ENCODE measurements around the gene SP6.

The SP6 gene

DNA sequence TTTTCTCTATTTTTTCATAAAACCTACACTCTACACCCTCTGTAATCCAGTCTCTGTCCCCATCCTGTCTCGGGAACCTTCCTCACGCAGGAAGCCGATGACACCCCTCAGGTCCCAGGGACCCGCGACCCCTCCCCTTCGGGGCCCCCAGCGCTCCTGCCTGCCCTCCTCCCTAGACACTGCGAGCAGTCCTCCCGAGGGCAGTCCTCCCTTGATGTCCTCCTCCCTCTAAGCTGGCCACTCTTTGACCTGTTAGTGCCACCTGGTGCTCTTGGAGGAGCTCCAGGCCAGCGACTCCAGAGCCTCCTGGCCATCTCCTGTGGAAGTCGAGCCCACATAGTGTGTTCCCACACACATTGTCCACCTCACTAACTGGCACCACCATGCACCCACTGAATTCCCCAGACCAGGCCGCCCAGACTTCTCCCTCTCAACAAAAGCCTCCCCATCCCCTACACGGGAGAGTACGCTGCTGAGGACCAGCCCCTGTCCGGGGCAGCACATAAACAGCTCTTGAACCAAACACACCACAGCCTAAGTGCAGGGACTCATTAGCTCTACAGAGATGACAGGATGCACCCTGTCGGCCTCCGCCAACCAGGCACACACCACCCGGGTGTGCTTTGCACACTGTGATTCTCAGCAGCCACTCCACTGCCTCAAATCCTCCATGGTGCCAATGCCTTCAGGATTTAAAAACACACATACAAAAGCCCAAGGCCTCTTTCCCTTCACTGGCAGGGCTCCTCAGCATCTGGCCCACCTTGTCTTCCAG, 38.6 kb downstream of the SP6 start:
- DNase-seq (ENCODE audit: low read depth in 2 of 2, low spot score in 1 of 2) = no peak

DNA sequence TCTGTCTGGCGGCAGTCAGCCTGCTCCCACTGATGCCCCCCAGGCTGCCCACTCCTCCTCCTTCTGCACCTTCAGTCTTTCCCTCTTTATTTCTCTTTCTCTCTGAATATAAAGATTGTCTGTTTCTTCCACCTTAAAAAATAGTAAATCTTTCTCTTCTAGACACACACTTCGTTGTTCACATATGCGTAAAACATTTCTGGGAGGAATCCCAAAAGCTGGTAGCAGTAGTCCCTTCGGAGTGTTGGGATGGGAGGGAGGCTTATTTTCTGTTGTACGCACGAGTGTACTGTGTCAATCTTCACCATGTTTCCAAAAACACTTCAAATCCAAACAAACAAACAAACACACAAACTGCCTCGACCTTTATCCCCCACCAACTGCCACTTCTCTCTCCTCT, 39.3 kb downstream of the SP6 start:
- DNase-seq (ENCODE audit: low read depth in 2 of 2, low spot score in 1 of 2) = no peak

DNA sequence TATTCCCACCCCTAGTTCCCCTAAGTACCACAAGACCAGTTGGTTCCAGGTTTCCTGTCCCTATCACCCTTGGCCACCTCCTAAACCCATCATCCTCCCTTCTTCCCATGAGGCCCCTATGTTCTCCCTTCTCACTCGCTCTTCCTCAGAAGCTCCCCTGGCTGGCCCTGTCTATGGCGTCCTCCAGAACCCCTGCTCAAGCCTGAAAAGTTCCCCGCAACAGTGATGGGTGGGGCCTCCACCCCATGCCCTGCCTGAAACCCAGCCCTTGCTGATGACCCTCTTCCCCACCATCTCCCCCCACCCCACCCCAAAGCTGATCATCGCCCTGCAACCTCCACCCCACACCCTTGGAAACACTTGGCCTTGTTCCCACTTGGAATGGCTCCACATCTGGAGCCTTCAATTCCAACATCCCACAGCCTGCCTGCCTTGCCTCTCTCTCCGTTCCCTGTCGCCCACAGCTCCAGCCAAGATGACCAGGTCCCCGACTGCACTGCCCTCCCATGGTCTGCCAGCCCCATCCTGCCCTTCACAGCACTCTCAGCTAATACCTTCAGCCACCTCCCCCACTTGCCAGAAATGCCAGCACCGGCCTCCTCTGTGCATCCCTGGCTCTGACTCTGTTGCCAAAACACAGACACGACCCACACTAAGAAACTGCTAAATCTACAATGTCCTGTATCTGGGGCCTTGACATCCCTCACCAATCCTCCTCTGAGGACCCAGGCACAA, 39.9 kb downstream of the SP6 start:
- no peak for DNase-seq (ENCODE audit: low read depth in 2 of 2, low spot score in 1 of 2)

DNA sequence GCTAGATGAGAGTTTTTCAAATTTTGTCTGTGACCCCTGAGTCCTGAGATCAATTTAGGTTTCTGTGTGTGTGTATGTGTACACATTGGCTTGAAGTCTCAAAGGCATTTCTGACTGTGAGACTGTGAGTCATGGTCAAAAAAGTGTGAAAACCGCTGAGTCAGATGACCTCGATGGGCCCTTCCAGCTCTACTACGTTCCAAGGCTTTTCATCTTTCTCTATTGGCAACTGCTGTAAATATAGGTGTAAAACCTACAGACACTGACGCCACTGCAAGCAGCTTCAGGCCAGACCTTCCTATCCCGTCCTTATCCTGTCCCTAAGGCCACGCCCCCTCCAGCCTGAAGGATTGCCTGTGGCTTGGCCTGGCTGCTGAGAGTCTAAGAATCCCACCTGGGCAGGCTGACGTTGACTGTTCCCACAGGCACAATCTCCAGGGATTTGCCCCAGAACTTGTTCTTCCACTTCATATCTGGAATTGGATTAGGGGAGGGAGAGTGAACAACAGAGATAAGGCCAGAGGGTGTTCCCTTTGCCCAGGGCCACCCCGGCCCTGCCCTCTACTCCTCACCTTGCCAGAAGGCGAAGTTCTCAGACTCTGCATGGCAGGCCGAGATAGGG, 40.7 kb downstream of the SP6 start:
- no peak for DNase-seq (ENCODE audit: low read depth in 2 of 2, low spot score in 1 of 2)

DNA sequence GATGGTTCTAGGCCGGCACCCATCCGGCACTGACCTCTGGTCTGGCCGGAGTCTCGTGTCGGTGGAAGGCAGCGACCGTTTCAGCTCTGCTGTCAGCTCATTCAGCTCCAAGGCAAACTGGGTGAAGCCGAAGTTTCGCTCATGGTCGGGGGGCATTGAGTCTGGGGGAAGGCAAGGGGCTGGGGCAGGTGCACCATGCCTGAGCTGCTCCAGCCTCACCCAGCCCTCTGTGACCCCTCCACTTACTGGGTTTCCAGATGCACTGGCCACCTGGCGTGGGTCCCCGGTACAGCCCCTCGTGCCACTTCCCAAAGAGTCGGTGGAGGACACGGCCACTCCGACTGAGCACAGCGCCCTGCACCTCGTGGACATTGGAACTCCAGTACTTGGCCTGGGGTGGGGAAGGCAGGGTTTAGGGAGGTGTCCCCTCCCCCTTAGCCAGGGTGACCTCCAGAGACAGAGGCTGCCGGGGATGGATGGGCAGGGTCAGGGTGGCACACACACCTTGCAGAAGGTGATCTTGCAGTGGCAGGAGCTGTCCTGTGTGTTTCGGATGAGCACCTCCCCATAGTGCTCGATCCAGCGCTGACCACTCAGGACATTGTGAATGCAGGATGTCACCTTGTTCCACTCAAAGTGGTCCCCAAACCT, 42.0 kb downstream of the SP6 start:
- no peak for DNase-seq (ENCODE audit: low read depth in 2 of 2, low spot score in 1 of 2)

DNA sequence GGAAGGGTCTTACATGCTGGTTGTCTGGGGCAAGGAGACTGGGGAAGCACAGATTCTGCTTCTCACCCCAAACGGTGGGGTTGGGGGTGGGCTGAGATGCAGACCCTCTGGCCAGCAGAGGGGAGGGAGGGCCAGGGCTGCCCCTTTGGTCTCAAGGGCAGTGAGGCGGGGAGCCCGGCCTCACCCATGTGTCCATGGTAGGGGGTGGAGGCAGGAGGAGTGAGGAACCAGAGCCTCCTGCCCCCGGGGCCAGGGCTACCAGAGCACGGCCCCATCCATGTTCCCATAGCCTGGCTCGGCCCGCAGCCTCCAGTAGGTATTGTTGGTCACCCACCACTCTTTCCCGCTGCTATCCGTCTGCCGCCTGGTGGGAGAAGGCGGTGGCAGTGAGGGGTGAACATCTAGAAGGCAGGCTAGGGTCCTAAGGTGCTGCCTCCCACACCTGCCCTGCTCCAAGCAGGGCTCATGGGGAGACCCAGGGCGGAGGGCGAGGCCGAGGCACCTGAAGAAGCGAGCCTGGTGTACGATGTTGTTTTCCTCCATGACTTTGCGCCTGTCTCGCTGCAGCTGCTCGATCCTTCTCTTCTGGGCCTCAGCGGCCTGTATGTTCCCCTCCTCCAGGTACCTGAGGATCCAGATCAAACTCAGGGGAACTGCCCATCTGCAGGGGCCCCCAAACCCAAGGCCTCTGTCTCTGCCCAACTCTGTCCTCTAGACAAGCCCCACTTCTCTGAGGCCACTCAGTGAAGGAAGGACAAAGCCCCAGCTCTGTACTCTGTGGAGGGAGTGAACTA, 42.7 kb downstream of the SP6 start:
- no peak for DNase-seq (ENCODE audit: low read depth in 2 of 2, low spot score in 1 of 2)

DNA sequence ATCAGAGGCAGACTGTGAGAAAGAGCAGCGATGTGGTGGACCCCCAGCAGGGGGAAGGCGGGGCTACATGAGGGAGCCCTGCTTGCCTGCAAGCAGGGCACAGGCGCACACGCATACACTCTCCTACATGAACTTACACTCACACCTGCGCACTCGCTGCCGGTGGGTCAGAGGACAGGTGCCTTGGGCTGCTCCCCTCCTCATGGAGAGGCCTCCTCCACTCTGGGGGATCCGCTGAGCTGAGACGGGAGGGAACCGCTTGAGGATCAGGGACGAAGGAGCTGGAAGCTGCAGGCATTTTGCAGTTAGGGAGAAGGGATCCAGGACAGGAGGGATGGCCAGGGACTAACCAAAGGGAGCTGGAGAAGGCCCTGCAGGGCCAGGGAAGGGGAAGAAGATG, 43.5 kb downstream of the SP6 start:
- no peak for DNase-seq (ENCODE audit: low read depth in 2 of 2, low spot score in 1 of 2)

DNA sequence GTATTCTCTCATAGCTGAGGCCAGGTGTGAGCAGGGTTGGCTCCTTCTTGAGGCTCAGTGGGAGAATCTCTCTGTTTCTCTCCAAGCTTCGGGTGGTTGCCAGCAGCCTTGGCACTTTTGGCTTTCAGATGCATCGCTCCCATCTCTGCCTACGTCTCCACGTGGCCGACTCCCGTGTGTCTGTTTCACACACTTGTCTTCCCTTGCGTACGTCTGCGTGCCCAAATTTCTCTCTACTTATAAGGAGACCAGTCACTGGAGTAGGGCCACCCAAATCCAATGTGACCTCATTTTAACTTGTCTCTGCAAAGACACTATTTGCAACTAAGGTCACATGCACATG, 44.1 kb downstream of the SP6 start:
- DNase-seq (ENCODE audit: low read depth in 2 of 2, low spot score in 1 of 2) = no peak

DNA sequence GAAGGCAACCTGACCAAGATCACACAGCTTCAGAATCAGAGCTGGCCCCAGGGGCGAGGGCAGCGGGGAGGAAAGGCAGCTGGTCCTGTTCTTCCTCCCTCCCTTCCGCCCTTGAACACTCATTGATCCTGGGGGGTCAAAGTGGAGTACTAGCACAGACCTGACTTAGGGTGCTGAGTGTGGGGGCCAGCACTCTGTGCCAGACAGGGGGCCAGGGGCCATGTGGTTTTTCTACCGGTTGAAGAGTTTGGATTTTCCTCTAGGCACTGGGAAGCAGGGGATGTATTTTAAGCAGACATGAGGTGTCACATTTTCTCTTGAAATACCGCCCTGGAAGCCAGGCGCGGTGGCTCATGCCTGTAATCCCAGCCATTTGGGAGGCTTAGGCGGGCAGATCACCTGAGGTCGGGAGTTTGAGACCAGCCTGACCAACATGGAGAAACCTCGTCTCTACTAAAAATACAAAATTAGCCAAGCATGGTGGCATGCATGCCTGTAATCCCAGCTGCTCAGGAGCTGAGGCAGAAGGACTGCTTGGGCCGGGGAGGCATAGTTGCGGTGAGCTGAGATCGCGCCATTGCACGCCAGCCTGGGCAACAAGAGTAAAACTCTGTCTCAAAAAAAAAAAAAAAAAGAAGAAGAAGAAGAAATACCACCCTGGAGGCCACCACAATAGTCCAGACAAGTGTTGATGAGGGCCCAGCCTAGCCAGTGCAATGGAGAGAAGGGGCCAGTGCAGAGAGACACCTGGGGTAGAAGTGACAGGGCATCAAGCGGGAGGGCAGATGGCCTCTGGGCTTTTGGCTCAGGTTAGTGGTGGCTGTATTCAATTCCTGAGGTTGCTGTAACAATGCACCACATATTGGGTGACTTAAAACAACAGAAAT, 44.7 kb downstream of the SP6 start:
- DNase-seq (ENCODE audit: low read depth in 2 of 2, low spot score in 1 of 2) = no peak

DNA sequence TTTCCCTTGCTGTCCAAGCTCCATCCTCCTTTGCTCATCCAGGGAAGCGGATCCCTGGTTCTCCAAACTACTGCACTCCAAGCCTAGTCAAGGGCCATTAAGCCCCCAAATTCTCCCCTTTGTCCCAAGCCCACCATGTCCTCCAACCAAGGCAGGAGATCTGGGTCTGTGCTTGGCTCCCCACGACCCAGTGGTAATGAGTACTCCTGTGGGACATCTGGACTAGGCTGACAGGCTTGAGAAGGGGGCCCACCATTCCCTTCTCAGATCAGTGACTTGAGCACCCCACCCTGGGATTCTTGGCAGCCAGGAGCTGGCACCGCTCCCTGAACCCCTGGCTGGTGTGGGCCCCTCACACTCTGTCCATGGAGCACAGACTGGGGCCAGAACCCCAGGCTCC, 46.5 kb downstream of the SP6 start:
- no peak for DNase-seq (ENCODE audit: low read depth in 2 of 2, low spot score in 1 of 2)

DNA sequence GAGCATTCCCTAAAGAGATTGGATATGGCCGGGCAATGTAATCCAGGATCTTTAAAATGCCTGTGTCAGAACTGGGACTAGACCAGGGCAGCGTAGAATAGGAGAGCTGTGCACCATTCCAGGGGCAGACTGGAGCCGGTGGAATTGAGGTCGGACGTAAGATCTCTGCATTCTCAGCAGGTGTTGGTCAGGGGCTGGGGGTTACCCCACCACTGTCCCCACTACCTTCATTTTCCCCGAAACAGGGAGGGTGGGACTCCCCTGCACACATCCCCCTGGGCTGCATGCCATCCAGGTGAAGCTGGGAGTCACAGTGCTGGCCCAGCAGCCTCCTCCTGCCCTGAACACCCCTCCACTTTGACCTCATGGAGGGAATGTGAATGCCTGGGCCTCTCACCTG, 47.2 kb downstream of the SP6 start:
- DNase-seq (ENCODE audit: low read depth in 2 of 2, low spot score in 1 of 2) = no peak

DNA sequence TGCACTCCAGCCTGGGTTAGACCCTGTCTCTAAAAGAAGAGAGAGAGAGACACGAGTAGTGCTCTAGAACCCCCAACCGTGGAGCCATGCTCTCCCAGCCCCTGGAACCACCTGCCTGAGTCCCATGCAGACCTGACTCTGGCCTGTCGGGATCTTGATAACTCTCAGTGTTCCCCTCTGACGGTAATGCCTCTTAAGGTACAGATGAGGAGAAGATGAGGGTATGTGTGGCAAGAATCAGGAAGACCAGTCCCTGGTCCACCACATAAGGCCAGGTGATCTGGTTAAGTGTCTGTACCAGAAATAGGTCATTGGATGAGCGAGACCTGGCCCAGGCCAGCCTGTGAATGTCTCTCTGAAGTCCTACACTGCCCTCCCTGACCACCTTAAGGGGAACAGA, 47.8 kb downstream of the SP6 start:
- DNase-seq (ENCODE audit: low read depth in 2 of 2, low spot score in 1 of 2) = no peak

DNA sequence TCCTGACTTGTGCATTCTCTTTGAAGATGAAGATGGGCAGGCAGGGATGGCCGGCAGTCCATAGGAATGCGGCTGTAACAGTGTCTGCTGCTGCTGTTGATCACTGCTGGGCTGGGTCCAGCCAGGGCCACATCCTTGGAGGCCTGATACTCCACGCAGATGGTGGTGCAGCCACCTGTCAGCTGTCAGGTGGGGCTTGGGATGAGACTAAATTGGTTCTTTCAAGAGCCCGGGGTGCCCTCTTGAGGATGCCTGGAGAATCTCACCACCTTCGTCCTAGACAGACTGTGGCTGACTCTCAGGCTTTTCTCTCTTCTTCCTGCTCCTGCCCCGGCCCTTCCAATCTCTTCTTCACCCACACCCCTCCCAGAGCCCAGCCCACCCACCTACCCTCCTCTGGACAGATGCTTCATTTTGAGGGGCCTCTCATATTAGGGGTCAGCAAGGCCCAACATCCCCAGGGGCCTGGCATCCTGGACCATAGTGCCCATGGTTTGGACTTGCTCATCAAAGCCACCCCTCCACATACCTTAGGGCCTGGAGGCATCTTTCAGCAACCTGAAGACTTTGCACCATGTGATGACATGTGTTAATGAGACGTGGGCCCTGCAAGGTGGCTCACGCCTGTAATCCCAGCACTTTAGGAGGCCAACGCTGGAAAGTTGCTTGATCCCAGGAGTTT, 48.5 kb downstream of the SP6 start:
- DNase-seq (ENCODE audit: low read depth in 2 of 2, low spot score in 1 of 2) = peak in 1 of 2 donors; percentile 29

DNA sequence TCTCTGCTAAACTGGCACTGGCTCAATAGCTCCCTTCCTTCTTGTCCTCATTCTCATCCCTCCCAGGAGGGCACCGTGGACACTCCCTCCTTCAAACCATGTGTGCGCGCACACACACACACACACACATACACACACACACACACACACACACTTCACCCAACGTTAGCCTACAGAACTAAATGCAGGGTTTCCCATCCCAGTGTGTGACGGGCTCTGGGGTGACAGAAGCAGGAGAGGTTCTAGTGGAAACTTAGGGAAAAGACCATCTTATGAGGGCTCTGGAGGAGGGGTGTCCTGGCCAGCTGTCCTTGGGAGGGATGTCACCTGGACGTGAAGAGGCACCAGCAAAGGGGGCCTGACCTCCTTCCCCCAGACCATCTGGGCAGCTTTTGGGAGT, 49.1 kb downstream of the SP6 start:
- DNase-seq (ENCODE audit: low read depth in 2 of 2, low spot score in 1 of 2) = no peak

DNA sequence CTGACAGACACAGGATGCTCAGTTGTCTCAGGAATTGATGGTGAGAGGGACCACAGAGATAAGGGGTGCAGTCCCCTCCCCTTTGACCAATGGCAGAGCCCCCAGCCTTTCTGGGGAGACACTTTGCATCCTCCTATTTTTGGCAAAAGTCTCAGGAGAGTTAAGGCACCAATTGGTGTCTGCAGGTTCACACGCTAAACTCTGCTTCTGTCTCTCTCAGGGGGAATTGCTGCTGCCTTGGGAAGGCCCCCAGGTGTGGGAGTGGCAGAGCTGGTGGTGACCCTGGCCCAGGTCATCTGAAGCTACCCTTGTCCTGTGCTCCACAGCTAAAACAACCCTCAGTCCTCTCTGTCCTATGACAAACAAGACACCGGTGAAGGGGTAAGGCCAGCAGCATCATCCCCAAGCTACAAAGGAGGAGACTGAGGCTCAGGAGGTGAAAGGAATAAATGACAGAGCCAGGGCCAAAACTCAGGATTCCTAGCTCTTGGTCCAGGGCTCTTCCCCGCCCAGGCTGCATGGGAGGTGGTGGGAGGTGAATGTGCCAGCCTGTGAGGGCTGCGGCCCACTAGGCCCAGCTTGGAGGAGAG, 49.7 kb downstream of the SP6 start:
- DNase-seq (ENCODE audit: low read depth in 2 of 2, low spot score in 1 of 2) = no peak

DNA sequence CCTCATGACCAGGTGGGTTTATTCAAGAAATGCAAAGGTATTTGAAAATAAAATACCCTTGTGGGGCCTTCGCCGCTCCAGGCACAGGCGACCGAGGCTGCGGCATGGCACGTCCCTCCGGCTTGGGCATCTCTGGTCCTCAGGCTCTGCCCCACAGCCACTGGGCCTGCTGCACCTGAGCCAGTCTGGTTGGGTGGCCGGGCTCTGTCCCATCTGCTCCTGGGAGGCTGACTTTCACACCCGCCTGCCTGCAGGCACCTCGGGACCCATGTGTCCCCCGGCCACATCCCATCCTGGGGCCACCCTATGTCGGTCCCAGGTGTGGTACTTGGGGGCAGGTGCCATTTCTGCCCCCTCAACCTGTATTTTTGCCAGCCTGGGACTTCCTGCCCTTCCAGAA, 50.3 kb downstream of the SP6 start:
- no peak for DNase-seq (ENCODE audit: low read depth in 2 of 2, low spot score in 1 of 2)

DNA sequence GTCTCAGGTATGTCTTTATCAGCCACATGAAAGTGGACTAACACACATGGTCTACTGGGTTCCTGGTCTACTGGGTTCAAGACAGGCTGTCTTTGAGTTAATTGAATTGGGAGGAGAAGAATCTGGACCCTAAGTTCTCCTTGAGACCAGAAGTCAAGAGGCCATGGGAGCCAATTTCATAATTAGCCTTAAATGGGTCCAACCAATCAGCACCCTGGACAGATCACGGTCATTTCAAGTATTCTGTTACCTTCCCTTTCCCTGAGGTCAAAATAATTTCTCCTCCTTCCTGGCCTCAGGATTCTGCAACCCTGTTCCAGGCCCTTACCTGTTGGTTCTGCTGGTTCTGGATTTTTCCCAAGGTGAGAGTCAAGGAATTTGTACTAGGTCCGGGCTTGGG, 53.2 kb downstream of the SP6 start:
- DNase-seq (ENCODE audit: low read depth in 2 of 2, low spot score in 1 of 2) = no peak

All from stimulated activated CD8-positive, alpha-beta memory T cell treated with anti-CD3 and anti-CD28 coated beads, Interleukin-4, amount 100 ng/mL, for 1 hour (primary cell).